AG09319 (cell line): ENCODE results near the gene XRCC5.

ENCODE experiments used
- DNase-seq: peaks from one replicate; pipeline ENCODE4 v3.0.0-alpha.2; 2010; ENCODE audit warnings: low read depth; ENCODE audit errors: extremely low read depth
- TF ChIP-seq, protein P1 (sequence below): IDR thresholded peaks from 2 replicates; pipeline ENCODE4 v1.5.1; 2011; ENCODE audit warnings: low read depth, mild to moderate bottlenecking, inconsistent platforms, low read length, moderate library complexity

Gene XRCC5

DNA sequence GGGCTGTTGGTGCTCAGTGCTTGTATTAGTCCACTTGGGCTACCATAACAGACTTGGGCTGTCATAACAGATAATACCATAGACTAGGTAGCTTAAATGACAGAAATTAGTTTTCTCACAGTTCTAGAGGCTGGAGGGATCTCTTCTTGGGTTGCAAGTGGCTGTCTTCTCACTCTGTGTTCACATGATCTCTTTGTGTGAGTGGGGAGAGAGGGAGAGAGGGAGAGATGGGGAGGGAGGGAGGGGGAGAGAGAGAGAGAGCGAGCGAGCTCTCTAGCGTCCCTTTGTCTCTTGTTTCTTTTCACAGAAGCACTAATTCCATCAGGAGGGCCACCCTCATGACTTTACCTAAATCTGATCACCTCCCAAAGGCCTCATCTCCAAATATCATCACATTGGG, 4.5 kb upstream of the XRCC5 start:
- DNase-seq, result no peak
- TF ChIP-seq, protein P1, sequence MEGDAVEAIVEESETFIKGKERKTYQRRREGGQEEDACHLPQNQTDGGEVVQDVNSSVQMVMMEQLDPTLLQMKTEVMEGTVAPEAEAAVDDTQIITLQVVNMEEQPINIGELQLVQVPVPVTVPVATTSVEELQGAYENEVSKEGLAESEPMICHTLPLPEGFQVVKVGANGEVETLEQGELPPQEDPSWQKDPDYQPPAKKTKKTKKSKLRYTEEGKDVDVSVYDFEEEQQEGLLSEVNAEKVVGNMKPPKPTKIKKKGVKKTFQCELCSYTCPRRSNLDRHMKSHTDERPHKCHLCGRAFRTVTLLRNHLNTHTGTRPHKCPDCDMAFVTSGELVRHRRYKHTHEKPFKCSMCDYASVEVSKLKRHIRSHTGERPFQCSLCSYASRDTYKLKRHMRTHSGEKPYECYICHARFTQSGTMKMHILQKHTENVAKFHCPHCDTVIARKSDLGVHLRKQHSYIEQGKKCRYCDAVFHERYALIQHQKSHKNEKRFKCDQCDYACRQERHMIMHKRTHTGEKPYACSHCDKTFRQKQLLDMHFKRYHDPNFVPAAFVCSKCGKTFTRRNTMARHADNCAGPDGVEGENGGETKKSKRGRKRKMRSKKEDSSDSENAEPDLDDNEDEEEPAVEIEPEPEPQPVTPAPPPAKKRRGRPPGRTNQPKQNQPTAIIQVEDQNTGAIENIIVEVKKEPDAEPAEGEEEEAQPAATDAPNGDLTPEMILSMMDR, result no peak

DNA sequence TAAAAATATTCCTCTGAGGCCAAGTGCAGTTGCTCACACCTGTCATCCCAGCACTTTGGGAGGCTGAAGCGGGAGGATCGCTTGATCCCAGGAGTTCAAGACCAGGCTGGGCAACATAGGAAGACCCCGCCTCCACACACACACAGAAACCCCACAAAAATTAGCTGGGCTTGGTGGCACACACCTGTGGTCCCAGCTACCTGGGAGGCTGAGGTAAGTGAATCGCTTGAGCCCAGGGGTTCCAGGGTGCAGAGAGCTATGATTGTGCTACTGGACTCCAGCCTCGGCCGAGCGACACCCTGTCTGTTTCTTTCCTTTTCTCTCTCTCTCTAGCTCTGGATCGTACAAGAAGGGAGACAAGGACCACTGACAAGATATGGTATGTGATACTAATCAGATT, 1.8 kb upstream of the XRCC5 start:
- TF ChIP-seq, protein P1, result no peak
- DNase-seq, result no peak

DNA sequence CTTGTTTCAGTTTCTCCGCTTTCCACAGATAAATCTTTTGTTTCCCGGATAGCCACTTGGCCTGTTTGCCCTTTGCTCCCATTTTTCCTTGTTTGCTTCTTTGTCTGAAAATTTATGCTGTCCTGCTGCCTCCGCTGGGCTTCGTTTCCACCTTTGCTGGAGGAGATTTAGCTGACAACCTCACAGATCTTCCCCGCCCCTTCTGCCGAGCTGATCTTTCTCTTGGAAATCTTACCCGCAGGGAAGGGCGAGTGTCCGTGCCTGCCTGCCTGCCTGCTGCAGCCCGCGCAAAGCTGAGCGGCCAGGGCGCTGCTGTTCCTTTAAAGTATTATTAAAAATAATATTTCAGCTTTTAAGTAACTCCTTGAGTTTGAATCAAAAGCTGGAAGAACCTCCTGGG, 1.4 kb upstream of the XRCC5 start:
- TF ChIP-seq, protein P1, result no peak
- DNase-seq, result no peak

DNA sequence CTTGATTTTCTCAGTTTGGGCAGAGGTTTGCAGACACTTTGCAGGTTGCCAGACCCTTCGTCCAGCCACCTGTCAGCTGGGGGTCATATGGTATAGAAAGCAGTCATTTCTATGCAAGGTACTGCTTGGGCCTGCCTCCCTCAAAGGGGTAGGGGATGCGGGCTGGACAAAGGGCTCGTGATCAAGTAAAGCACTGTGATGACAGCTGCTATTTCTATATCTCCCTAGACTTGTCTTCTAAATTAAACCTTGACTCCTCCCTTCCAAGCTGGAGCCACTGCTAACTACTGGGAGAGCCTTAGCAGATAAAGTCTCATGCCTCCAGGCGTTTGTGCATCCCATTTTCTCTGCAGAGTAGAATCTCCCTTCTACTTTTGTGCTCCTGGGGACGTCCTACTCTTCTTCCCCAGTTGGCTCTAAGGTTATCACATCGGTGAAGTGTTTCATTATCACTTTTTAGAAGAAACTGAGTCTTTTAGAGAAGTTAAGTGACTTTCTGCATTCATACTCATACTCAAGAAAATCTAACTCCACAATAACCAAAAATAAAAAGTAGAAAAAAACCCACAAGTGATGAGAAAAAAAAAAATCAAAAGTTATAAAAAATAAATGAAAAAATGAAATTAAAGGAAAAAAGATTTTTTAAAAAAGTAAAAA, 710 bp upstream of the XRCC5 start:
- TF ChIP-seq, protein P1, result no peak
- DNase-seq, result no peak

DNA sequence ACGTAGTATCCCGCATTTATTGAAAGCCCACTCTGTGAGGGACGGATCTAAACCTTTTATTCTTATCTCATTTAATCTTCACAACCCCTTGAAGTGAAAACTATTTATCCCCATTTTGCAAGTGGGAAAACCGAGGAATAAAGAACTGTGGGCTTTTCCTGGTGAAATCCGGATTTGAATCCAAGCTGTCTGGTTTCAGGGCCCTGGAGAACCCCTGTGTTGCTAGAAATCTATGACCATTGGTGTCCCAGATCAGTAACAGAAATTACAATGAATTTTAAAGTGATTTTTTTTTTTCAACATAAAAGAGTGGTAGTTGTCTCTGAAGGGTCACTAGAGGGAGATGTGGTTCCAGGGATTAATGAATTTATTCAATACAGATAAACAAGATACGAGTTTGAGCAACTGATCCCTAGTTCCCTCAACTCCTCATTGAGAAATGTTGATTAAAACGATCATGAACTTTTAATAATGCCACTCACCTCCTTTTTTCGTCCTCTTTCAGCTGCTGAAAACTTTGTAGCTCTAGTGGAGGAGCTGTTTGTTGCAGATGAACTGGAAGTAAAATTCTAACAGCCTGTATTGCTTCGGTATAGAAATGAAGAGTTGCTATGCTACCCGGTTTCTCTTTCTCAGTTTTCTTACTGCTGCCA, 940 bp downstream of the XRCC5 start:
- TF ChIP-seq, protein P1, result peak; percentile 52
- peak; percentile 37 for DNase-seq

DNA sequence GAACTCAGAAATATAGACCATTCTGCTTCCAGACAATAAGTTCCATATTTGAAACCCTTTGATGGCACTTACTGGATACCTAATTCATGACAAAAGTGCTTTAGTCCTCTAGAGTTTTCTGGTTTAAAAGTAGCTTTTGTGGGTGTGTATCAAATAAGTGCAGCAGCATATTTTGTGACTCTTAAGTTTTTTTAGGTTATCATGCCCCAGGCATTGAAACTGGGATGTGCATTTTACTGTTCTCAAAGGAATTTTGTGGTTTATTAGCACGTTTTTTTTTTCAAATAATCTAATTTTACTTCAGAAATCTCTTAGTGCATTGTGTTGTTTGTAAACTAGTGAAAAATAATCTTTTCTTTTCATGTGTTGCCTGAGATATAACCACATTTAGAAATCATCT, 1.5 kb downstream of the XRCC5 start:
- TF ChIP-seq, protein P1, result no peak
- DNase-seq, result no peak

DNA sequence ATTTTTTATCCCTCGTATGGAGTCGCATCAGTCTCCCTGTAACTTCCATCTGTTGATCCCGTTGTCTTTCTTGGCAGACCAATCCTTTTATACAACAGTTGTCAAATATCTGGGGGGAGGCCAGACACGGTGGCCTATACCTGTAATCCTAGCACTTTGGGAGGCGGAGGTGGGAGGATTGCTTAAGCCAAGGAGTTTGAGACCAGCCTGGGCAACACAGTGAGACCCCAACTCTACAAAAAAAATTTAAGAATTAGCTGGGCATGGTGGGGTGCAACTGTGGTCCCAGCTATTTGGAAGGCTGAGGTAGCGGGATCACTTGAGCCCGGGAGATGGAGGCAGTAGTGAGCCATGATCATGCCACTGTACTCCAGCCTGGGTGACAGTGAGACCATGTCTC, 2.0 kb downstream of the XRCC5 start:
- DNase-seq, result no peak
- TF ChIP-seq, protein P1, result no peak
